GM19035 (cell line): ENCODE data around the gene TUBGCP3.
"Not testable (repeated sequence)": the region's sequence is repeated elsewhere in the genome, so short reads cannot be mapped to it uniquely, and the experiment has no call there.

Experiments used
- ATAC-seq: cut with Tn5 transposase; IDR thresholded peaks from one replicate; pipeline ENCODE4 v1.9.1; 2021; ENCODE audit not compliant: unreplicated experiment

Gene TUBGCP3

DNA sequence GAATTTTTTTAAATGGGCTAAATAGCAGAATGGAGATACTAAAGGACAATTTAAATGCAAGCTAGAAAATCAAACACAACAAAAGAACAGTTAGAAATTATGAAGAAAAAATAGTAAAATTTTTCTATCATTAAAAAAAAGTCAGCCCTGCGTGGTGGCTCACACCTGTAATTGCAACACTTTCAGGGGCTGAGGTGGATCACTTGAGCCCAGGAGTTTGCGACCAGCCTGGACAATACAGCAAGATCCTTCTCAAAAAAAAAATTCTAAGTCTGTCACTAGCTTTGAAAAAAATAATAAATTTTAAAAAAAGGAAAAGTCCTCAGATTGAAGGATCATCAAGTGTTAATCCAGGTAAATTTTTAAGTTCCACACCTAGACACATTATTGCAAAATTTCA, 7.7 kb downstream of the TUBGCP3 start:
- ATAC-seq = no peak

DNA sequence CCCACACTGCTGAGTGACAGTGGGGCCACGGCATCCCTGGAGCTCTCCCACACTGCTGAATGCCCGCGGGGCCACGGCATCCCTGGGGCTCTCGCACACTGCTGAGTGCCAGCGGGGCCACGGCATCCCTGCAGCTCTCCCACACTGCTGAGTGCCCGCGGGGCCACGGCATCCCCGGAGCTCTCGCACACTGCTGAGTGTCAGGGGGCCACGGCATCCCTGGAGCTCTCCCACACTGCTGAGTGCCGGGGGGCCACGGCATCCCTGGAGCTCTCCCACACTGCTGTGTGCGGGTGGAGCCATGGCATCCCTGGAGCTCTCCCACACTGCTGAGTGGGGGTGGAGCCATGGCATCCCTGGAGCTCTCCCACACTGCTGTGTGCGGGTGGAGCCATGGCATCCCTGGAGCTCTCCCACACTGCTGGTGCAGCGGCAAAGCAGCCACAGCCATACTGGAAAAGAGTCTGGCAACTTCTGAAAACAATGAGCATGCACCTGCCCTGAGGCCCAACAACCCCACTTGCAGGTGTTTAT, 8.6 kb downstream of the TUBGCP3 start:
- no peak for ATAC-seq

DNA sequence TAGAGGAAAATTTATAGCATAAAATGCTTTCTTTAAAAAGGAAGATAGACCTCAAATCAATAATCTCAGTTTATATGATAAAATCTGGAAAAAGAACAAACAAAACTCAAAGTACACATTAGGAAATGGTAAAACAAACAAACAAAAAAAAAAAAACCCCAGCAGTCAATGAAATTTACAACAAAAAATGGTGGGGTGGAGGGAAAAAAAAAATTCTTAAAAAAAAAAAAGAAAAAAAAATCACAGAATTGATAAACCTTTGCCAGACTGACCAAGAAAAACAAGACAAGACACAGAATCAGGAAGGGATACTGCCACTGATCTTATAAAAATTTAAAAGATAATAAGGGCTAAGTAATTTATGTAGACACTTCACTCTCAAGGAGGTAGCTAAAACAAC, 11.2 kb downstream of the TUBGCP3 start:
- no peak for ATAC-seq

DNA sequence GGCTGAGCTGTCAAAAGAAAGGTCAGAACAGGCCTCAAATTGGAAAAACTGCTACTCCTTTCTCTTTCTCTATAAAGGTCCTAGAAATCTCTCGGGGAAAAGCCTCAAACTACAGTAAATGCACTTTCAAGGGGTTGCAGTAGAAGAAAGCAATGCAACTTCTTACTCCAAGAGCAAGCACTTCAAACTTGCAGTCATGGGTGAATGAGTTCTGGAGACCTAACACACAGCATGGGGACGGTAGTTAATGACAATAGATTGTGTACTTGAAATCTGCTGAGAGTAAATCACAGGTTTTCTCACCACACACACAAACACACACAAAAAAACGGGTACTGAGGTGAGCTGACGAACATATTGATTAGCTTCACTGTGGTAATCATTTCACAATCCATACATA, 11.8 kb downstream of the TUBGCP3 start:
- ATAC-seq = no peak

DNA sequence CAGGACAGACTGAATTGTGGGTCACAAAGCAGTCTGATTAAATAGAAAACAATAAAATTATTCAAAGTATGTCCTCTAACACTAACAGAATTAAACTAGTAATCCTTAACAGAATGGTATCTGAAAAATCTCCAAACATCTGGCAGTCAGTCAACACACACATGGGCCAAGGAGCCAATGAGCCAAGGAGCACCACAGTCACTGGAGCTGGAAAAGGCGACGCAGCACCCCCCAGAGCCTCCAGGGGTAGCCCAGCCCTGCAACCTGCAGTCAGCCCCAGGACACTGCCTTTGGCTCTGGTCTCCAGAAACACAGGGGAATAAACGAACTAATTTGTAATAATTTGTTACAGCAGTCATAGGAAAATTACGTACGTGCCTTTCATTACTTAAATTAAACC, 12.3 kb downstream of the TUBGCP3 start:
- ATAC-seq = no peak

DNA sequence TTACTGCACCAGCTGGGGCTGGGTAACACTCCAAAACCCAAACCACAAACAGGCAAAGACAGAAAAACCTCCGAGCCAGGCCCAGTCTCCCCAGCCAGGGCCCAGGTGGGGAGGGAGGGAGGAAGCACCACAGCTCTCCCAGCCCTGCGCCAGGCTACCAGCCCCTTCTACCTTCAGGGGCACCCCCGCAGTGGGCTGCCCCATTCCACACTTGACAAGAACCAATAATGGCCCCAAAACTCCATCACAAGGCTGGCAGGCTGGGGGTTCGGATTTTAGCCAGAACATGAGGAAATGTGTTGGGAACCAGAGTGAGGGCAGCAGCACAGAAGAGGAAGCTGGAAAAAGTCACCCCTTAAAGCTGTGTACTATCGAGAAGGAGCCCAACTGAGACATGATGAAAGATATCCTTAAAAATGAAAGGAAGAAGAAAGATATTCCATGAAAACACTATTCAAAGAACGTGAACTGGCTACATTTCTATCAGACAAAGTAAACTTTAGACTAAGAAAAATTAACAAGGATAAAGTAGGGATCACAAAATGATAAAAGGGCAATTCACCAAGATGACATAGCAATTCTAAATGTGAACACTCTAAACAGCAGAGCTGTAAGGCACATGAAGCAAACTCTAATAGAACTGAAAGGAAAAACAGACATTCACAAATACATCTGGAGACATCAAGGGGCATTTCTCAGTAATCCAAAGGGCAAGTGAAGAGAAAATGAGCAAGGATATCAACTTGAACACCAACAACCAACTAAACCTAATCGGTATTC, 12.9 kb downstream of the TUBGCP3 start:
- ATAC-seq = no peak

DNA sequence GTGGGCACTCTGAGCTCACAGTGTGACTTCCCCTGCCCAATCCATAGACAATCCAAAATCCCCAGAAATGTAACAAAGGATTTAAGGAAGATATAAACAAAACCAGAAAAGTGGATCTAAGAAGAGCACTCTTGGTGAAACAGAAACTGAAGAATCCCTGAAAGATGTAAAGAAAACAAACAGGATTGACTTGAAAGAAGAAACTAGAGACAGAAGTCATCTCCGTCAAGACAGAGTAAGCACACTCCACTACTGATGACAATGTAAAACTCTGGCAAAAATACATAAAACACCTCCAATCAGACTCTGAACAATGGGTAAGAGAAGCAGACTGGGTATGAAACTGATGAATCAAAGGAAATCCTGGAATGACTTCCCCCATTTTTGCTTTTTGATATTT, 13.5 kb downstream of the TUBGCP3 start:
- no peak for ATAC-seq

DNA sequence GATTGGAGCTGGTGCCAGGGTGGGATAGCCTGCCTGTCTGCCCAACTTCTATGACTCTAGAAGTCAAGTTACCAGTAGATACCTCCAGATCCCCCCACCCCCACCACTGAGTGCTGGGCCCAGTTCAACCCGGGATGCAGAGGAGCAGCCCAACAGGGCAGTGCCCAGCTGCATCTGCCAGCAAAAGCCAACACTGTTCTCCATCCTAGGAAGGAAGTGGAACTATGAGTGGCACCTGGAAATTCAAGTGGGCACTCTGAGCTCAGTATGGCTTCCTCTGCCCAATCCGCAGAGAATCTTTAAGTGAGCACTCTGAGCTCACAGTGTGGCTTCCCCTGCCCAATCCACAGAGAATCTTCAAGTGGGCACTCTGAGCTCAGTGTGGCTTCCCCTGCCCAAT, 14.2 kb downstream of the TUBGCP3 start:
- ATAC-seq = no peak

DNA sequence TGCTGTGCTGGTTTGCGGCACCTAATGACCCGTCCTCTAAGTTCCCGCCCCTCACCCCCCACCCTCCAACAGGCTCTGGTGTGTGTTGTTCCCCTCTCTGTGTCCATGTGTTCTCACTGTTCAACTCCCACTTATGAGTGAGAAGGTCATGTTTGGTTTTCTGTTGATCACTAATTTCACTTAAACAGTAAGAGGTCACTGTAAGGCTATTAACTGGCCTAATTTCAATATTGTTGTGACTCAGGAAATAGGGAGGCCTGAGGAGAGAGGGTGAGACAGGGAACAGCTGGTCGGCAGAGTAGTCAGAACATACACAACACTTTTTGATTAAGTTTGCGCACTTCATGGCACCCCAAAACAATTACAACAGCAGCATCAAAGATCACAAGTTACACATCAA, 15.6 kb downstream of the TUBGCP3 start:
- ATAC-seq = no peak

DNA sequence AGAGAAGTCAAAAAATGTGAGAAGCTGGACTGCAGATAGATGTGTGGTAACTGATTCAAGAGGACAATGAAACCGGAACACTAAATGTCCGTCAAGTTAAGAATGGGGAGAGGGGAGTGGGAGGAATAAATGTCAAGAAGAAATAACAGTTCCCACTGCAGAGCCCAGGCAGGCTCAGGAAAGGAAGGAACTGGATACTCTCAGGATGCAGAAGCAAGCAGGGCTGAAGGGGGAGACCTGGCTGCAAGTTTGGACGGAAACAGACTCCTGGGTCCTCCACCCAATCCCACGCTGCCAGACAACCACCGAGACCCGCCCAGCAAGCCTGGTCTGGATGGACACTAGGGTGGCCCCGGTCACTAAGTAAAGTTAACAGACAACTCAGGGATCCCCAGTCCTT, 18.1 kb downstream of the TUBGCP3 start:
- no peak for ATAC-seq

DNA sequence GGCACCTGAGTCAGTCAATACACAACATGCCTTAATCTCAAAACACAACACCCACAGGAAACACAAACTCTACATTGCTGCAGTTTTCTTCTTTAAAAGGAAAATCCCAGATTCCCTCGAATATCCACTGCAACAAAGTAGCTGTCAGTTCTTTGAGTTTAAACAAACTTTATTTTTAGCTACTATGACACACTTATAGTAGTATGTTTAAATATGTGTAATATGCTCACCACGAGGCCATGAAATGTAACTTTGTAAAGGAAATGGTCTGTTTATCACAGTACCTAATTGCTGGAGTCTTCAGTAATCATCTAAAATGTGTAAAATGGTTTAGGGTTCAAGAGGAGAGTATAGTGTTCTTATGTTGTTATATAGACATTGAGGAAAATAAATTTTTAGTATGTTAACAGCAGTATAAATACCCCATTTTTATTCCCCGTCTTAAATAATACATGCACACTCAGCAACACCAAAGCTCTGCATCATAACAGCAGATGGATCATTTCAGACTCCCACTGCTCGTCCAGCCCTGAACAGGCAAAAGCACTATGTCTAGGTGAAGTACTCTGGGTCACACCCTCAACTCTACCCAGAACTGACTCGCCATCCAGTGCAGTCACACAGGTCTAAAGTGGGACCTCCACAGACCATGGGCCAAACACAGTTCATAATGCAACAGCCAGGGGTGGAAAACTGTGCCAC, 20.6 kb downstream of the TUBGCP3 start:
- ATAC-seq = no peak

DNA sequence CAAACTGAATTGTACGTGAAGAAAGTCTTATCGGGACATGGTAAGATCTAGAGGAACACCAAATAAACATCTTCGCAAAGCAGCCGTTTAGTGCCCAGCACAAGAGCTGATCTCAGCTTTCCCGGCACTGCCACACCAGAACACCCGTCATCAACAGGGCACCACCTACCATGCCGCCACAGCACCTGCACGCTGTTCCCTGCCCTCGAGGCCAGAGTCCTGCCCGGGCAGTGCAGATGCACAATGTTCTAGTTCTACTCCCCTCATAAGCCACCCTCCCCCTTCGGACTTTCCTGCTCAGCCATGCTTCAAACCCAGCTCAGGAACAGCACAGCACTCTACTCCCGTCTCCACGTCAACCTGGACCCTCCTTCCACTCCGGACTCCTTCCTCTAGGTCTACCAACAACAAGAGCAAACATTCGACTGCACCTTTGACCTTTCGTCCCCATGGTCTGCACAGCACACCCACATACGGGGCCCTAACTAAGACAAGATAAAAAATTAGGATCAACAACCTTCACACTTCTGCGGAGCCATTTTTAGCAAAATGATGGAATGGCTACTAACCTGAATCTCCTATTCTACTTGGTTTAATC, 25.1 kb downstream of the TUBGCP3 start:
- ATAC-seq = no peak

DNA sequence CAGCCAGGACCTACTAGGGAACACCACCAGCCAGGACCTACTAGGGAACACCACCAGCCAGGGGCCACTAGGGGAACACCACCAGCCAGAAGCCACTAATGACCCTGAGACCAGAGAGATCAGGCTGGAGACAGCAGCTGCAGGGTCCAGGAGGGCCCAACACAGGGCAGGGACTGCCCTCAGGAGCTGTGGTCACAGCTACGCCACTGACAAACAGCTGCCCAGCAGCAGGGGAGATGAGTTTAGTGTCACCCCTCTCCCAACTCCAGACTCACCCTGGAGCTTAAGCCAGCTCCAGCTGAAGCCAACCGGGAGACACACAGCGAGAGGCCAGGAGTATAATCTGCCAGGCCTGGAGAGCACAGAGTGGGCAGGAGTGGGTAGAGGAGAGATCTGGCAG, 25.7 kb downstream of the TUBGCP3 start:
- ATAC-seq = no peak

DNA sequence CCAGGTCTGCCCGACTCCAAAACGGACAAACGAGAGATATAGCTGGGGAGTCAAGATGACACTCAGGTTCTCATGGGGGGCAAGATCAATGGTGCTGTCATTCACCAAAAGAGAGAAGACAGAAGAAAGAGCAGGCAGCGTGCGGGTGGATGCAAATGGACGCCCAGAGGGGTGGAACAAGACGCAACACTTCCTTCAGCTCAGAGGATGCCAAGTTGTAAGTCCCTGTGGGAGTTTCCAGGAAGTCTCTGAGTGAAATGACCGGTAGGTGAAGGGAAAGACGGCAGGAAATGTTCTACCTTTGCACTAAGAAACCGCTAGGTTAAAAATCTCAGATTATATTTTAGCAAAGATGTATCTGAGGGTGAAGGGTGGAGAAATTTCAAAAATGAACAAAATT, 26.5 kb downstream of the TUBGCP3 start:
- no peak for ATAC-seq

DNA sequence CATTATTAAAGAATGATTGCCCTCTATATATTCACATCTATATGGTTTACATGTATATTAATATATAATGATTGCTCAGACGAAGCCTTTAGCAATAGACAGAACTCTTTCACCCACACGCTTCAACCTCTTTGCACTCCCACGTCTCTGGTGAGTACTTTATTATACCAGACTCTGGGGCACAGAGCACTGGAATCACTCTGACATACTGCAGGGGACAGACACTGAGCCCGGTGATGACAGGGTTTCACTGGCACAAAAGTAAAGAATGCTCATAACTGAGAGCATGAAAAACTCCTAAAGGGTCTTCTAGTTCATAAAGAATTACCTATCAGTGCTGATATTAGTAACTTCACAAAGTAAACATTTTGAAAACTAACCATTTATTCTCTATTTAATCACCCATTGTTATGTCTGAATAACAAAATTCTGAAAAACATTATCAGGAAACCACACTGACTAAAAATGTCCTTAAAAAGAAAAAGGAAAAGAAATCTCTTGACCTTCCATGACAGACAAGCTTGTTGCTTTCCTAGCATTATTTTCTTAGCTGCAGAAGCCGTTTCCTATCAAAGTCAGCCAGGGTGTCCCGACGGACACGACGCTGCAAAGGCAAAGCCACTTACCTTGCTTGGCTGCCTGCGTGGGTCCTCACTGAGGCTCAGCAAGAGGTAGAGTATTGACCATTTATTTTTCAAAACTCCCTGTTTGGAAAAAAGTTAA, 29.1 kb downstream of the TUBGCP3 start:
- ATAC-seq = no peak

DNA sequence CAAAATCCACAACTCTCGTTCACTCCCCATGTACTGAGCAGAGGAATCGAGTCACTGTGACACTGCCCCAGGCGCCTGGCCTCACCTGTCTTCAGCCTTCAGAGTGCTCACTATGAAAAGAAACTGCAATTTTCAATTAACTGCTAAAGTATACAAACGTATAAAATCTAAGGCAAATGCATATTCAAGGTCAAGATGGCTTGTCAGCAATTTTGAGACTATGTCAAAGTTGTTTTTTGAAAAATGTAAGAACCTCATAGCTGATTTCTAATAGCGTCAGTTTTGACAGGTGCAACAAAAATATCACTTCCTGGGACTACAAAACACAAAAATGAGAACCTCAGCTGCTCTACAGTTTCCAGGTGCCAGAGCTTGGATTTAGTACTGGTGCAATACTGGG, 31.4 kb downstream of the TUBGCP3 start:
- no peak for ATAC-seq

DNA sequence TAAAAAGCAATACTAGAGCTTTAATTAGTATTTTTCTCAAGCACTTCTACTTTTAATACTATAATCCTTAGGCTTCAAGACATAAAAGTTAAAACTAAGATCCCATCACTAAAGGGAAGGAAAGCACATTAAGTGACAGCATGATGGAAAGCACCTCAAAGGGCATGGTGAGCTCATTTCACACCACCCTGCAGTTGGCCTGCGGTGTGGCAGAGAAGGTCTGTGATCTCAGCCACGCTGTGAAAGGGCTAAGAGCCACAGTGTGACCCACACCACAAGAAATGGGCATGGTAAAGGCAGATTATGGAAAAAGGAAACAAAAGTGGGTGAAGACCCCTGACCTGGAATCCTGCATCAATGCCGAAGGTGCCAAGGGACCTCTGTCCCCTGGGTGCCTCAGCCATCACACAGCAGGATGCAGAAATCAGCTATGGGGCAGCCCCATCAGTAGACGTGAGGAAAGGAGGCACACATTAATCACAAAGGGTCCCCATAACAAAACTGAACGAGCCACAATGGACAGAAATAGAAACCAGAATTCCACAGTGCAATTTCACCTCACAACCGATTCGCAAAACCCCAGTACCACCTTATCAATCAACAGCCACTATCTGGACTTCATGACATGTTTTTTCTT, 33.6 kb downstream of the TUBGCP3 start:
- no peak for ATAC-seq

DNA sequence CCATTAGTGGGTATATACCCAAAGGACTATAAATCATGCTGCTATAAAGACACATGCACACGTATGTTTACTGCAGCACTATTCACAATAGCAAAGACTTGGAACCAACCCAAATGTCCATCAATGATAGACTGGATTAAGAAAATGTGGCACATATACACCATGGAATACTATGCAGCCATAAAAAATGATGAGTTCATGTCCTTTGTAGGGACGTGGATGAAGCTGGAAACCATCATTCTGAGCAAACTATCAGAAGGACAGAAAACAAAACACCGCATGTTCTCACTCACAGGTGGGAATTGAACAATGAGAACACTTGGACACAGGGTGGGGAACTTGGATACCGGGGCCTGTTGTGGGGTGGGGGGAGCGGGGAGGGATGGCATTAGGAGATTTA, 39.0 kb downstream of the TUBGCP3 start:
- ATAC-seq = not testable (repeated sequence)

DNA sequence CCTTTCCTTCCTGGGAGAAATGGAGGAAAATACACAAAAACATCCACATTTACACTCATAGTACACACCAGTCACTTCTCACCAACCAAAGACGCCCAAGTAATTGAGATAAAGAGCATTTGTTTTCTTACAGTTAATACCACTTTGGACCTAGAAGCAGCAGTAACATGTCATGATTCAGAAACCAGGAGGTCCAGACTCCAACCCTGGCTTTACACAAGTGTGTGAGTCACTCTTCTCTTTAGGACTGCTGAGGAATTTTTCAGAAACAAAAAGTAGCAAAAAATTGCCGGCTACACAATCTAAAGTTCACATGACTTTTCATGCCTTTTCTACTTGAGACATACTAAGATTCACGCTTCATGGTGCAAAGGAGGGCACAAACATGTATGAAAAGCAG, 42.1 kb downstream of the TUBGCP3 start:
- no peak for ATAC-seq

DNA sequence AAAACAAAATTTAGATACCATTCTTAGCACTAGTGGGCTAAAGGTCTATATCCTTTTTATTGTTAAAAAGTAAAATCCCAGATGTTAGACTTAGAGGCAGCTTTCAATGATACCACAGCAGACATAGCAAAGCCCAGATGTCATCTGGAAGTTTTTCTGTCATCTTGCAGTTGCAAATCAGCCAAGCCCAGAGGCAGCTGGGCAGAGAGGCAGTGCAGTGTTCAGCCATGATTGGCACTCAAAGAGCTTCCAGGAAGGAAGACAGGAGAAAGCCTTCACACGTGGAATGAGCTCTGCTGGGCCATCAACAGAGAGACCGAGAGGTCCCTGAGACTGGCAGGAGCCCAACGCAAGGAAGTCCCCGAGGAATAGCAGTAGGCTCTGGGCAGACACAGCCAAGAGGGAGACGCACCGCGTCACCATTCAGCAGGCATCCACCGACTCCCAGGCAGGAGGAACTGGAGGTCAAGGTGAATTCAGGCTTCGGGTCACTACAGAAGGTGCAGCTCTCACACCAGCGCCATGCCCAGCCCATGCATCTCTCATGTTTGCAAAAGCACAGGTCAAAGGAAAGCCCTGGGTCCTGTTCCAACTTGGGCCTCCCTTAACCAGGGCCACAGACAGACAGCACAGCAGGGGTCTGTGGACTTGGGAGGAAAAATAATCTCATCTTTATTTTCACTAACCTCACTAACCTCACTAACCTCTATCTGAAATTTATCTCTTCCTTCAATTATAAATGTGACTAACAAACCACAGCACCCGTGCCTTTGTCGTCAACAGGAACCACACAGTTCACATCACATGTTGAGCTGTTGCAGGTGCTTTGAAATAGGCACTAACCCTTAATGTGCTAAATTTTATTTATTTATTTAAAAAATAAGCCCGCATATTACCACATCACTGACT, 54.9 kb downstream of the TUBGCP3 start:
- no peak for ATAC-seq
